ENCODE data around the gene TECPR2.
"Not testable (repeated sequence)": the region's sequence is repeated elsewhere in the genome, so short reads cannot be mapped to it uniquely, and the experiment has no call there.

TECPR2 gene

DNA sequence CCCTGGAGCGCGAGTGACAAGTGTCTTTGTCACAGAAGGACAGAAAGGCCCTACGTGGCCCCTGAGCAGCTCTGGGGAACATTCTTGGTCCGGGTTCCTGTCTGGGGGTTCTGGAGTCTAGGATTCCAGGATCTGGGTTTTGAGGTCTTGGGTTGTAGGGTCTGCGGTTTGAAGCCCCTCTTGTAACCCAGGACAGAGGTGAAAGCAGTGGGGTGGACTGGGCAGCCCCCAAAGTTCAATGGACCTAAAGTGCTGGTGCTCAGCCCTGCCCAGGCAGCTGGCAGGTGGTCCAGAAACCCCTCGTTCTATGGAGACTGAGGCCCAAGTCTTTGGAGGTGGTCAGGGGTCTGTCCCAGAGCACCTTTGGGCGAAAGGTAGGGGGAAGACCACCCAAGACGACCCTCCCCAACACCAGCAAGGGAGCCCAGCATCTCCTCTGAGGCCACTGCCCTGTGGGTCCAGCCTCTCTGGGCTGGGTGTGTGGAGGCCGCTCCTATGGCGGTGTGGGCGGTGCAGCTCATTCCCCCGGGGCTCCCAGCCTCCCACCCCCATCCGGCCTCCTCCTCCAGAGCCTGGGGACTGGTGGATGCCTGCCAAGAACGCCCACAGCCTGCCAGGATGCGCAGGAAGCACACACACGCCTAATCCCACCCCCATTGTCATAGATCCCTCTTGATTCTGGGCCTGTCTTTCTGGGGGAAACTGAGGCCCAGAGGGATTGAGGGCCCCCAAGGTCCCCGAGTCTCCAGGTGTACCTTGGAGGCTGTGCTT, 177.0 kb downstream of the TECPR2 start:
- DNase-seq, result peak; percentile 86

DNA sequence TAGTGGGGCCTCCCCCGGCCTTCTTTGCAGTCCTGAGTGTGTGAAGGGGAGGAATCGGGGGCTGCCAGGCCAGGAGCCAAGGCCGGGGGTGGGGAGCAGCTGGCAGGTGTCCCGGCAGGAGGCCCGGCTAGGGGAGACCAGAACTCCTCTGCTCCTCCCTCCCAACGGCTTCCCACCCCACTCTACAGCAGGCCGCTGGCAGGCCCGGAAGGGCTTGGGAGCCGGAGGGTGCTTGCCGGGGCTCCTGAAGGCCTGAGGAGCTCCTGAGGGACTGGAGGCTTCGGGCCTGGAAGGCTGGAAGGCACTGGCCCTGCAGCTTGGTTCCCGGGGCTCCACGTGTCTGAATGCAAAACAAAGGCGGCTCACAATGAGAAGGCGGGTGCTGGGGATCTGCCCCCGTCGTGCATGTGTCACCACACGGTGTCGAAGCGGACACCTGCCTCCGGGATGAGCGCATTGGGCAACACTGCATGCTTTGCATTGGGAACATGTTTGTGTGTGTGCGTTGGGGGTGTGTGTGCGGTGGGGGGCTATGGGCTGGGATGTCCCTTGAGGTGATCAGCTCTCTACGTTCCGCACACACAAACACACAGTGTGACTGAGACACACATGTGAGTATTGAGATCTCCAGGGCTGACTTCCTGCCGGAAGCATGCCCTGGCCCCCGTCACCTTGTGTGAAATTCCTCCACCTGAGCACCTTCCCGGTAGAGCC, 177.7 kb downstream of the TECPR2 start:
- DNase-seq, result peak; percentile 86

DNA sequence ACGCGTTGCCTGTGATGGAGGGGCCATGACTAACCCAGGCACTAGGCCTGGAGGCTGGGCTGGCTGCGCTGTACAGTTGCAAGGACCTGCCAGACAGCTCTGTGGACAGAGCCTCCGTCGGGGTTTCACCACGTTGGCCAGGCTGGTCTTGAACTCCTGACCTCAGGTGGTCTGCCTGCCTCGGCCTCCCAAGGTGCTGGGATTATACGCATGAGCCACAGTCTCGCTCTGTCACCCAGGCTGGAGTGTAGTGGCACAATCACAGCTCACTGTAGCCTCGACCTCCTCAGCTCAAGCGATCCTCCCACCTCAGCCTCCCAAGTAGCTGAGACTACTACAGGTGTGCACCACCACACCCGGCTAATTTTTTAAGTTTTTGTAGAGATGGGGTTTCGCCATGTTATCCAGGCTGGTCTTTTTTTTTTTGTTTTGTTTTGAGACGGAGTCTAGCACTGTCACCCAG, 178.3 kb downstream of the TECPR2 start:
- not testable (repeated sequence) for DNase-seq

DNA sequence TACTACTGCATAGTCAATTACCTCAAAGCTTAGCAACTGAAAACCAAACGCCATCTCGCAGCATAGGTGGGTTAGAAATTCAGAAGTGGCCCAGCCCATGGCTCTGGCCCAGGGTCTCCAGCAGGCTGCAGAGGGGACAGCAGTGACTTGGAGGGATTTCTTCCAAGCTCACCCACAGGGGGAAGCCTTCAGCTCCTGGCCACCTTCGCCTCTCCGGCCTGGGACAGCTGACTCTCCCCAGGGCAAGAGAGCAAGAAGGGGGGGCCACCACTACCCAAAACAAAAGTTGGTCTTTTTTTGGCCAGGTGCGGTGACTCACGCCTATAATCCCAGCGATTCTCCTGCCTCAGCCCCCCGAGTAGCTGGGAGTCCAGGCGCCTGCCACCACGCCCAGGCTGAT, 179.0 kb downstream of the TECPR2 start:
- DNase-seq, result no peak

DNA sequence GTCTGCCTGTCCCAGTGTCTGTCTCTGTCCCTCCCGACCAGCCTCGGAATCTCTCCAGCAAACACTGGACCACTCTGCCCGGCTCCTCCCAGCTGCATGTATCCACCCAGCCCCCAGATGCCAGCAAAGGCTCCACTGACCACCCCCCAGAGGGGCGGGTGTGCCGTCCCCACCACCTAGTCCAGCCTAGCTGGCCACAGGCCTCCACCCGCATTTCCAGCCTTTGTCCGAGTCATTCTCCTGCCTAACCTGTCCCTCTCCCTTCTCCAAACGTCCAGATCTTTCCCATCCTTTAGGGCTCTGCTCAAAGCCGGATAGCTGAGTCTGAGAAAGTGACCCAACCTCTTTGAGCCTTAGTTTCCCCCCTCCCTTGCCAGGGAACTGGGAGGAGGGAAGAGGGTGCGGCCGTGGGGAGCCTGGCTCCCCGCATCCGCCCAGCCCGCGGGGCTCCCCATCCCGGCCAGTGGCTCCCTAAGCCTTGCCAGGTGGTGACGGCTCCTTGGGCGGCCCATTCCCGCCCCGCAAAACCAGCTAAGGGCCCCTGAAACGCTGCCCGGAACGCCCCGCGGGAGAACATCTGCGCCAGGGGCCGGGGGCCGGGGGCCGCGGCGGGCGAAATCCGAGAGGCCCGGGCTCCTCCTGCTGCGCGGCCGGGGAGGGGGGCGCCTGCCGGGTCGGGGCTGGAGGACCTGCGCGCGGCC, 181.5 kb downstream of the TECPR2 start:
- peak; percentile 79 for DNase-seq

DNA sequence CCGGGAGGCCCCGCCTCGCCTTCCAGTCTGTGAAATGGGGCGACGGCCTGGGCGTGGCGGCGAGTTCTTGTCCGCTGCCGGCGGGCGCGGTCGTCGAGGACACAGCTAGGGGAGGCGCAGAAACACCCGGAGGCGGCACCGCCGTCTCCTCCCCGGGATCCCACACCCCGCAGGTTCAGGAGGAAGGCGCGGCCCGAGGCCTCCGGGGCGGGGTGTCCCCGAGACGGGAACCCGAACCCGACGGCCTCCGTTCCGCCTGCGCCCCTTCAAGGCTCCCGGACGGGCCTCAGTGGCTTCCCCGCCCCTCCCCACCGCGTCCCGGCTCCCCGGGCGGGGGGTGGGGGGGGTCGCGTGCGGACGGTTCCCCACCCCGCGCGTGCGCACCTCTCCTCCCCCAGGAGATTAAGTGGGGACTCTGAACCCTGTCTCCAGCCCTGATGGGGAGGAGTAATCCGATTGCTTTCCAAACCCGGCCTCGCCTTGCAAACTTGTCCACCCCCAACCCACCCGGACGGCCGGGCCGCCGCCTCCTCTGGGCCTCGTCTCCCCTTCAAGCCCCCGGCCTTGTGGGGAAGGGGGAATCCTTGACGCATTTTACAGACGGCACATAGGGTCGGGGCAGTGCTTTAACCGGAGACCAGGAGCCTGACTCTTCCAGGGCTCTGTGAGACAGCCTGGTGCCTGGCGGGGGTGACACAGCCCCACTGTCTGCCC, 182.2 kb downstream of the TECPR2 start:
- peak; percentile 57 for DNase-seq

DNA sequence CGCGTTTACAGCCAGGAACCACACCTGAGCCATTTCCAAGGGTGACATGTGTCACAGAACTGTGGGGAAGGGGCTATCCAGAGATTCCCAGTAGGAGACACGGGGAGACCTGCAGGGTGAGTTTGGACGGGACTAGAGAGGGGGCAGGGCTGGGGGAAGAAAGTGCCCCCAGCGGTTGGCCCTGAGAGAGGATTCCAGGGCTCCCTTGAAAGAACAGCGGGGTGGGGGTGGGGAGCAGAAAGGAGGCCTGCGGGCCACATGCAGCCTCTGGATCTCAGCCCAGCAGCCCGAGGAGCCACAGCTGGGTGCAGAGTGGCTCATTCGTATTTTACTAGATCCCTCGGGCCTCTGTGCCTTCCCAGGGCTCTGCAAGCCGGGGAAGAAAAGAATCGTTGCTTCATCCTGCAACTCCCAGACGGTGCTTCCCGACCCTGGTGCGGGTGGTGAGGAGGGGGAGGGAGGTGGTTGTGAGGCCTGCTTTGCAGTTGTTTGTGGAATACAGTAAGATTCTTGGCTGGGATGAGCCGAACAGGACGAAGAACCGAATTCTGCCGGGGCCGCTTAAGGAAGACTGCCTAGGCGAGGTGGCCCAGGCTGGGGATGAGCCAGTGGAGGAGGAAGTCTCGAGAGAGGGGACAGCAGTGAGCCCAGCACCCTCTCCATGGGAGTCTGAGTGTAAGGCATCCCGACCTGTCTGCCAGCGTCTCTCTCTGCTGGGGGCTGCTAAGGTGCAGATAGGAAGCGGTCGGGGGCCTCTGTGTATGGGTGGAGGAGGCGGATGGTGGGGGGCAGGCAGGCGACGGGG, 182.9 kb downstream of the TECPR2 start:
- DNase-seq, result peak; percentile 58

DNA sequence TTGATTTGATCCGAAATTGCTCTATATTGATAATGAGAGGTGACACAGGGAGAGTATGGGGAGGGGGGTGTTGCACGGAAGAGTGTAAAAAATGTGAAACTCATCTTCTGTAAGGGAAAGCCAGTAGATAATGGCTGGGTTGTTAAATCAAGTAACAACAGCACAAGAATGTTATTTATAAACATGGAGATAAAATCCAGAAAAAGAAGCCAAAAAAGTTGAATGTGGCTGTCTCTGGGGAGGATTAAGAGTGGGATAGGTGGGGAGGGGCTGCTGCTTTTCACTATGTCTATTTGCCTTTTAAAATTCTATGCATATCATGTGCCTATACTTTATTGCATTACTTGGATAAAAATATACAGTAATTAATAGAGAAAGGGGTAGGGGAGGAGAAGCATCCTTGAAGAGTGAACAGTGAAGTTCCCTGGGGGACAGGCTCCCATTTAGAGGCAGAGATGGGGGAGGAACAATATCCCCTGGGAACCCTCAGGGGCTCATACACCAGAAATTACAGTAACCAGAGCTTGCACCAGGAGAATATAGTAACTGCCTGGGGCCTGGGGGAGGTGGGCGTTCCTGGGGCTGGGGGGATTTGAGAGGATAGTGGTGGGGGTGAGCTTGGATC, 186.0 kb downstream of the TECPR2 start:
- DNase-seq, result no peak

DNA sequence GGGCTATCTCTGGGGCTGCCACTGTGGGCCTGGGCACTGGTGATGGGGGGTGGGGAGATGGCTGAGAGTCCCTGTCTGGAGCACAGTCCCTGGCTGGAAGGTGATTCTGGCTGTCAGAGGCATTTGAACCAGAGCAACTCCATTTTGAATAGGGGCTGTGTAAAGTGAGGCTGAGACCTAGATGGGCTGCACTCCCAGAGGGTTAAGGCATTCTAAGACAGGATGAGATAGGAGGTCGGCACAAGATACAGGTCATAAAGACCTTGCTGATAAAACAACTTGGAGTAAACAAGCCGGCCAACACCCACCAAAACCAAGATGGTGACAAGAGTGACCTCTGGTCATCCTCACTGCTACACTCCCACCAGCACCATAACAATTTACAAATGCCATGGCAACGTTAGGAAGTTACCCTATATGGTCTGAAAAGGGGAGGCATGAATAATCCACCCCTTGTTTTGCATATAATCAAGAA, 188.2 kb downstream of the TECPR2 start:
- not testable (repeated sequence) for DNase-seq

All from femur (tissue), 1 donor.